Raji (cell line): Measurements from ENCODE around the gene CUEDC1.
A peak's percentile ranks its signal among the peaks of the same experiment; 100 is the strongest.

Experiments
- POLR2A ChIP-seq: IDR thresholded peaks from 2 replicates; pipeline ENCODE4 v1.6.1; 2011; ENCODE audit warnings: low read depth, low read length, control low read depth; ENCODE audit not compliant: insufficient read depth

Gene CUEDC1

DNA sequence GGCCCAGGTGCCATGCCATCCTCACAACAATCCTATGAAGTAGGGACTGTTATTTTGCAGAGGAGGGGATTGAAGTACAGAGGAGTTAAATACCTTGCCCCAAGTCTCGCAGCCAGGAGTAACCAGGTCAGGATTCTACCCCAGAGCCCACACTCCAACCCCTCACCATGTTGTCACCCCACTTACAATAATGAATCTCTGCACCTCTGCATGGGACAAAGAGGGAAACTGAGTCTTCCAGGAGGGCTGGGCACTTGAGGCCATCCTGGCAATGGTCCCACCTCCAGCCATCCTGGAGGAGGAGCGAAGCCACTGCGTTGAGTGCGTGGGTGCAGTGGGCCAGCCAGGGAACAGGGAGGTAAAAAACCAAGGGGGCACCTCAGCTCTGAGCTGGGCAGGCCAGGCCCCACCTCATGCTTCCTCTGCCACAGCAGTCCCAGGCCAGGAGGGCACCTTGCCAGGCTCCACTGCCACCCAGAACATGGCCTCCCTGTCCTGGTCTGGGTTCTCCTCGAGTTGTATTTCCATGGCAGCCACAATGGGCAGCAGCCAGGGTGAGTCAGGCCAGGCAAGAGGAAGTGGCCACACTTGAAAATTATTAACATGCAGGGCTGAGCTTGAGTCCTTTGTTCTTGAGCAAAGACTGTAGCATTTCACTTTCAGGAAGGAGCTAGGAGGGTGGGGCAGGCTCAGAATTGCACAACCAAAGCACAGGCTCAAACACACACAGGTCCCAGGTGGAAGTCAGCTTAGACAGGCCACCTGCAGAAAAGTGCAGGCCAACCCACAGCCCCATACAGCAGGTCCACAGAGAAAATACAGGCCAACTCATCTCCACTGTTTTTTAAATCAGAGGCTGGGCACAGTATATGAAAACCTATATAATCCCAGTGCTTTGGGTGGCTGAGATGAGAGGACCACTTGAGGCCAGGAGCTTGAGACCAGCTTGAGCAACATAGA is 52.1 kb downstream of the CUEDC1 start:
- no peak for TF ChIP-seq POLR2A

GRCh38 chr17:57902117-57902799 is 53.0 kb downstream of the CUEDC1 start:
- TF ChIP-seq POLR2A, result peak; percentile 50; the same call in 1 of the 2 replicates

GRCh38 chr17:57900991-57901743 is 54.0 kb downstream of the CUEDC1 start:
- no peak for TF ChIP-seq POLR2A

GRCh38 chr17:57899822-57900221 is 55.4 kb downstream of the CUEDC1 start:
- TF ChIP-seq POLR2A, result no peak

- no peak for TF ChIP-seq POLR2A
These were observed 55.8 kb downstream of the CUEDC1 start for GRCh38 chr17:57899391-57899790.

GRCh38 chr17:57898487-57899311 is 56.5 kb downstream of the CUEDC1 start:
- no peak for TF ChIP-seq POLR2A

DNA sequence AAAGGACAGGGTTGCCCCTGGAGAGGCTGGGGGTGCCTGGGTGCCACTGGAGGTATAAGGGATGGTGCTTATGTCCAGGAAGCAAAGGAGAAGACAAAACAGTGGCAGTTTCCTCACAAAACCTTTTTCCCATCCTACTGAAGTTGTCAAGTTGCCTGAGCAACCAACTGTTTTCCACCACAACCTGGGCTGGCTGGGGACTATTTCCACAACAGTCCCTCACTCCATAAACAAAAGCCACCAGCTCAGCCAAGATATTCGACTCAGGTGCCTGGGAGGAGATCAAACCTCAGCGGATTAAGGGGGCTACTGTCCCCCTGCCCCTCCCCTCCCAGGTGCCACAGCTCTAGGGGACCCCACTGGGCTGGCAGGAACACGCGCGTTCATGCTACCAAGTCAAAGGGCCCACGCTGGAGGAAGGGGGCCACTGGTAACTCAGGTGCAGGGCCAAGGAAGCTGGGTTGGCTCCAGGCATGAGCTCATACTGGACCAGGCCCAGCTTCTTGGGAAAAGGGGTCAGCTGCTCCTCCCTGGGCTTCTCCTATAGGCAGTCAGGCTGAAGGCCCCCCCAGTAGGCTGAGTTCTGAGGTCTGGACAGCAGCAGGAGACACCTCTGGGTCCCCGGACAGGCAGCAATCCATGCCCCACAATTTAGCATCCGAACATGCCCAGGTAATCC is 59.7 kb downstream of the CUEDC1 start:
- no peak for TF ChIP-seq POLR2A

DNA sequence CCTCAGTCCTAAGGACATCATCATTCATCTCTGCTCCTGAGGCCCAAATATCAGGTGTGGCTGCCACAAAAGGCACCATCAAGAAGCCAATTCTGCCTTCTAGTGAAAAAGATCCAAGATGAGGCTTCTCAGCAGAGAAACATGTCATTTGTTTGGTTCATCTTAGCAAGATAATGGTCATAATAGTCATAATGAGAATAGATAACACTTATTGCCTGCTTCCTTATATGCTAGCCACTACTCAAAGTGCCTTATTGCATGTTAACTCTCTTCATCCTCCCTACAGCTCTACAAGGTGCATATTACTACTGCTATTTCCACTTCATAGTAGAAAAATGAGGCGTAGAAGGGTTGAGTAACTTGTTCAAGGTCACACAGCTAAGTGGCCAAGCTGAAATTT is 60.4 kb downstream of the CUEDC1 start:
- TF ChIP-seq POLR2A, result no peak

- TF ChIP-seq POLR2A, result no peak
These were observed 62.2 kb downstream of the CUEDC1 start for GRCh38 chr17:57892820-57893595.

GRCh38 chr17:57892146-57892819 is 62.9 kb downstream of the CUEDC1 start:
- no peak for TF ChIP-seq POLR2A

DNA sequence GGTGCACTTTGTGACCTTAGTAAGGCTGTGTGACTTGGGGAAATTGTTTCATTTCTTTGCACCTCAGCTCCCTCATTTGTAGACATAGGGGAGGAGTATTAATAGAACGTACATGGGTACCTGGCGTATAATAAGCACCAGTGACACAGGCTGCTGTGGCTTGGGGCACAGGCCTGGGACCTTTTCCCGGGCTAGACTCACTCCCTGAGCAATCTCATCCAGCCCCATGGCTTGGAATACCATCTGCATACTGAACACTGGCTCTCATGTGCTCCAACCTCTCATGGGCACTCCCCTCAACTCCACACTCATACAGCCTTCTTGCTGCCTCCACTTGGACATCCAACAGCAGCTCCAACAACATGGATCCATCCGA is 64.4 kb downstream of the CUEDC1 start:
- no peak for TF ChIP-seq POLR2A

- TF ChIP-seq POLR2A, result no peak
These were observed 65.0 kb downstream of the CUEDC1 start for GRCh38 chr17:57889892-57890856.
